ENCODE measurements around the gene SAMD11.

- TF ChIP-seq POLR2AphosphoS5 (IDR thresholded peaks at IDR 0.05; ENCODE audit: low read depth, low read length), result no peak
- TF ChIP-seq TAF1 (IDR thresholded peaks at IDR 0.05; ENCODE audit: low read depth, low read length), result no peak
- no peak for TF ChIP-seq RAD21 (IDR thresholded peaks at IDR 0.05 in 1 of 2, conservative IDR thresholded peaks at IDR 0.05 in 1 of 2; ENCODE audit: low read depth in 2 of 2, low read length in 2 of 2)
- no peak for TF ChIP-seq TCF12 (IDR thresholded peaks at IDR 0.05; ENCODE audit: low read depth, low read length)
- no peak for TF ChIP-seq CEBPB (IDR thresholded peaks at IDR 0.05; ENCODE audit: low read depth, low read length)
- no peak for TF ChIP-seq POLR2A (IDR thresholded peaks at IDR 0.05; ENCODE audit: control extremely low read depth in 1 of 2, low read depth in 2 of 2, low read length in 2 of 2)
- no peak for TF ChIP-seq CTCF (IDR thresholded peaks at IDR 0.05; ENCODE audit: control extremely low read depth in 1 of 3, insufficient read depth in 1 of 3, low read depth in 1 of 3, low read length in 3 of 3)
- no peak for TF ChIP-seq GABPA (IDR thresholded peaks at IDR 0.05; ENCODE audit: borderline replicate concordance, insufficient read depth, low read length)
- TF ChIP-seq ZNF274 (IDR thresholded peaks at IDR 0.05; ENCODE audit: borderline replicate concordance, extremely low read depth, low read length), result no peak
- TF ChIP-seq FOSL1 (IDR thresholded peaks at IDR 0.05; ENCODE audit: insufficient read depth, low read depth, low read length), result no peak
Measured at GRCh38 chr1:962381-963300, 38.9 kb downstream of the SAMD11 start.
